ENCODE measurements around the gene GSTM4. TPM values are rescaled to one million over a fixed set of nuclear protein-coding genes. Genes with fewer than 3 reads are reported as not detected.

The GSTM4 gene
- total and polyA plus RNA-seq, 2 of the 4 experiments (the other 2 are of a cell fraction) = 10.4 to 37.8 TPM

DNA sequence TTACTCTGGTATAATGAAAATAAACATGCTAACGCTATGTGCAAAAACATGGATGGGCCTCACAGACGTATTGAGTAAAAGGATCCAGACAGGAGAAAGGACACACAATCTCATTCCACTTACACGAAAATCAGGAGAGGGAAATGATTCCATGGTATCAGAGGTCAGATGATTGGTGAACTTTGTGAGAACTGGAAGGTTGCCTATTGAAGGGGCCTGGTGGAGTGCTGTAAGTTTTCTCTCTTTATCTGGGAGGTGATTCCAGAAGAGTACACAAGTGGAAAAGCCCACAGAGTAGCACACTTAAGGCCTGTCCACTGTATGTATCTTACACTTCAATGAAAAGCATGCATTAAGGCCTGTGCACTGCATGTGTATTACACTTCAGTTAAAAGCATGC lies 21.6 kb downstream of the GSTM4 start:
- Histone ChIP-seq H3K9me1 (ENCODE audit: insufficient read depth, low read length) (no peaks in the 10 kb centered on the region), H2BK15ac (ENCODE audit: low read depth, low read length) (no peak overlapping the region), H3K36me3 (ENCODE audit: control insufficient read depth, insufficient read depth, low read length) (peaks cover 6% of the 10 kb centered on the region; the same call in 1 of the 2 replicates), H3K4me2 (ENCODE audit: low read depth, low read length) (no peak overlapping the region), H4K20me1 (ENCODE audit: insufficient read depth, low read length) (no peaks in the 10 kb centered on the region), H3K4ac (ENCODE audit: low read depth, low read length) (no peak overlapping the region), H2AK9ac (replicated peaks; ENCODE audit: low read depth, low read length, poor library complexity) (no peak overlapping the region), H3K23ac (ENCODE audit: low read depth, low read length) (no peak overlapping the region), H3K14ac (replicated peaks; ENCODE audit: low read depth, low read length) (no peak overlapping the region), H3K4me3 (ENCODE audit: insufficient read depth, low read depth, low read length) (no peak overlapping the region), H2BK5ac (ENCODE audit: low read depth, low read length, poor library complexity, severe bottlenecking) (no peak overlapping the region), H3K27ac (ENCODE audit: insufficient read depth, low read length) (no peak overlapping the region), H4K8ac (ENCODE audit: low read depth in 2 of 2, low read length in 2 of 2) (no peak overlapping the region), H4K5ac (ENCODE audit: low read depth, low read length) (no peak overlapping the region), H3K56ac (ENCODE audit: extremely low read depth, insufficient read depth, low read length) (no peak overlapping the region), H3K9ac (ENCODE audit: low read depth, low read length) (no peak overlapping the region), H4K91ac (ENCODE audit: insufficient read depth, low read depth, low read length) (no peak overlapping the region), H2BK20ac (ENCODE audit: low read depth, low read length) (no peak overlapping the region), H3K79me1 (ENCODE audit: low read depth in 1 of 2, low read length in 2 of 2) (no peaks in the 10 kb centered on the region), H2AK5ac (ENCODE audit: low read depth, low read length) (no peak overlapping the region), H3K18ac (ENCODE audit: low read depth, low read length) (no peak overlapping the region), H2AFZ (replicated peaks; ENCODE audit: low read length, poor library complexity) (no peak overlapping the region), H3K27me3 (ENCODE audit: control insufficient read depth, insufficient read depth, low read length) (no peaks in the 10 kb centered on the region), H3K4me1 (ENCODE audit: control insufficient read depth, insufficient read depth, low read length) (peaks cover 2% of the 10 kb centered on the region; the same call in 1 of the 2 replicates), H3K9me3 (ENCODE audit: control insufficient read depth, insufficient read depth, low read length) (no peaks in the 10 kb centered on the region), H2BK120ac (ENCODE audit: low read depth, low read length) (no peak overlapping the region)
- ChIA-PET CTCF (no interaction called here), POLR2A (ENCODE audit: unreplicated experiment) (no interaction called here)
- intact Hi-C loops (cut with micrococcal nuclease) (loop anchor here (5.0 kb wide), 1 partner anchor 45 kb away; no protein-coding TSS in a partner anchor), dilution Hi-C loops (cut with HindIII; ENCODE audit: low sequenced_read_pairs, unreplicated experiment) (no loop called here), in situ Hi-C loops (cut with MboI; ENCODE audit: low sequenced_read_pairs) (no loop called here)
- peak; percentile 0 for DNase-seq
- BruUV-seq (replicated peaks) = no TSS peak
- TF ChIP-seq, protein P1, sequence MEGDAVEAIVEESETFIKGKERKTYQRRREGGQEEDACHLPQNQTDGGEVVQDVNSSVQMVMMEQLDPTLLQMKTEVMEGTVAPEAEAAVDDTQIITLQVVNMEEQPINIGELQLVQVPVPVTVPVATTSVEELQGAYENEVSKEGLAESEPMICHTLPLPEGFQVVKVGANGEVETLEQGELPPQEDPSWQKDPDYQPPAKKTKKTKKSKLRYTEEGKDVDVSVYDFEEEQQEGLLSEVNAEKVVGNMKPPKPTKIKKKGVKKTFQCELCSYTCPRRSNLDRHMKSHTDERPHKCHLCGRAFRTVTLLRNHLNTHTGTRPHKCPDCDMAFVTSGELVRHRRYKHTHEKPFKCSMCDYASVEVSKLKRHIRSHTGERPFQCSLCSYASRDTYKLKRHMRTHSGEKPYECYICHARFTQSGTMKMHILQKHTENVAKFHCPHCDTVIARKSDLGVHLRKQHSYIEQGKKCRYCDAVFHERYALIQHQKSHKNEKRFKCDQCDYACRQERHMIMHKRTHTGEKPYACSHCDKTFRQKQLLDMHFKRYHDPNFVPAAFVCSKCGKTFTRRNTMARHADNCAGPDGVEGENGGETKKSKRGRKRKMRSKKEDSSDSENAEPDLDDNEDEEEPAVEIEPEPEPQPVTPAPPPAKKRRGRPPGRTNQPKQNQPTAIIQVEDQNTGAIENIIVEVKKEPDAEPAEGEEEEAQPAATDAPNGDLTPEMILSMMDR (conservative IDR thresholded peaks at IDR 0.05; ENCODE audit: low read depth, low read length) = no peak
- TF ChIP-seq, protein P2, sequence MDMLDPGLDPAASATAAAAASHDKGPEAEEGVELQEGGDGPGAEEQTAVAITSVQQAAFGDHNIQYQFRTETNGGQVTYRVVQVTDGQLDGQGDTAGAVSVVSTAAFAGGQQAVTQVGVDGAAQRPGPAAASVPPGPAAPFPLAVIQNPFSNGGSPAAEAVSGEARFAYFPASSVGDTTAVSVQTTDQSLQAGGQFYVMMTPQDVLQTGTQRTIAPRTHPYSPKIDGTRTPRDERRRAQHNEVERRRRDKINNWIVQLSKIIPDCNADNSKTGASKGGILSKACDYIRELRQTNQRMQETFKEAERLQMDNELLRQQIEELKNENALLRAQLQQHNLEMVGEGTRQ (IDR thresholded peaks at IDR 0.05; ENCODE audit: low read depth, low read length) = no peak
- TF ChIP-seq RFX5 (IDR thresholded peaks at IDR 0.05; ENCODE audit: low read depth, low read length) (no peak), POLR2A (IDR thresholded peaks at IDR 0.05; ENCODE audit: low read depth, low read length) (no peak), CEBPB (IDR thresholded peaks at IDR 0.05; ENCODE audit: low read depth, low read length) (no peak), BHLHE40 (IDR thresholded peaks at IDR 0.05; ENCODE audit: low read depth, low read length) (no peak)
- TF ChIP-seq, protein P3, sequence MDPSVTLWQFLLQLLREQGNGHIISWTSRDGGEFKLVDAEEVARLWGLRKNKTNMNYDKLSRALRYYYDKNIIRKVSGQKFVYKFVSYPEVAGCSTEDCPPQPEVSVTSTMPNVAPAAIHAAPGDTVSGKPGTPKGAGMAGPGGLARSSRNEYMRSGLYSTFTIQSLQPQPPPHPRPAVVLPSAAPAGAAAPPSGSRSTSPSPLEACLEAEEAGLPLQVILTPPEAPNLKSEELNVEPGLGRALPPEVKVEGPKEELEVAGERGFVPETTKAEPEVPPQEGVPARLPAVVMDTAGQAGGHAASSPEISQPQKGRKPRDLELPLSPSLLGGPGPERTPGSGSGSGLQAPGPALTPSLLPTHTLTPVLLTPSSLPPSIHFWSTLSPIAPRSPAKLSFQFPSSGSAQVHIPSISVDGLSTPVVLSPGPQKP (IDR thresholded peaks at IDR 0.05; ENCODE audit: borderline replicate concordance, low read depth, low read length) = no peak
- no CpG with 5 or more reads among the region's 3 CpGs for WGBS, 2 experiments (ENCODE audit: extremely low coverage in 2 of 2, insufficient read length in 1 of 2)
- no peak for ATAC-seq (ENCODE audit: low read depth)
